Heart left ventricle (tissue), 16 donors: ENCODE measurements around the gene IL1RAPL1. TPM values are rescaled to one million over a fixed set of nuclear protein-coding genes. Genes with fewer than 3 reads are reported as not detected.

Experiments used
- ATAC-seq, 4 donors: fragments of 200-7000 bp; cut with Tn5 transposase; one replicate each; pipeline ENCODE4 v1.9.1; 2020 to 2022; ENCODE audit warnings: moderate library complexity in 4 of 4, mild to moderate bottlenecking in 3 of 4, moderate number of reproducible peaks in 1 of 4
- DNase-seq, 5 donors: peaks; one replicate each; pipeline ENCODE4 v3.0.0-alpha.2; 2020
- H3K27ac ChIP-seq, 12 donors: fragments of 200-600 bp; sonication (generic) in 4 of 12; one replicate each; pipeline versions ENCODE4 v1.5.0 to v1.8.0; 2016 to 2022; ENCODE audit warnings: mild to moderate bottlenecking in 2 of 12
- H3K27me3 ChIP-seq, 9 donors: fragments of 200-600 bp; sonication (generic) in 2 of 9; one replicate each; pipeline versions ENCODE4 v1.5.1 to v1.8.0; 2016 to 2022; ENCODE audit warnings: mild to moderate bottlenecking in 3 of 9
- H3K36me3 ChIP-seq, 9 donors: fragments of 200-600 bp; sonication (generic) in 2 of 9; one replicate each; pipeline versions ENCODE4 v1.5.0 to v1.8.0; 2018 to 2022; ENCODE audit warnings: mild to moderate bottlenecking in 2 of 9
- H3K4me1 ChIP-seq, 12 donors: fragments of 200-600 bp; sonication (generic) in 4 of 12; one replicate each; pipeline versions ENCODE4 v1.5.0 to v1.8.0; 2016 to 2022; ENCODE audit warnings: mild to moderate bottlenecking in 3 of 12
- H3K4me3 ChIP-seq, 12 donors: fragments of 200-600 bp; sonication (generic) in 4 of 12; one replicate each; pipeline versions ENCODE4 v1.5.0 to v1.8.0; 2017 to 2022; ENCODE audit warnings: mild to moderate bottlenecking in 9 of 12, moderate library complexity in 4 of 12
- H3K9me3 ChIP-seq, 12 donors: fragments of 200-600 bp; sonication (generic) in 4 of 12; one replicate each; pipeline versions ENCODE4 v1.5.0 to v1.8.0; 2016 to 2022; ENCODE audit warnings: mild to moderate bottlenecking in 1 of 12
- CTCF ChIP-seq, 12 donors: fragments of 200-600 bp; sonication (generic) in 4 of 12; IDR thresholded peaks; one replicate each; pipeline versions ENCODE4 v1.5.0 to v1.8.0; 2018 to 2022; ENCODE audit warnings: antibody characterized with exemption in 12 of 12, mild to moderate bottlenecking in 5 of 12
- POLR2A ChIP-seq, 2 donors: fragments of 450-650 bp; IDR thresholded peaks; one replicate each; pipeline ENCODE4 v1.6.1; 2017; ENCODE audit warnings: antibody characterized with exemption in 2 of 2, mild to moderate bottlenecking in 2 of 2, moderate library complexity in 2 of 2
- WGBS, 4 donors: extraction: QIAGEN DNeasy Blood & Tissue Kit in 2 of 4; methylation state at CpG; one replicate each; pipeline versions ENCODE4 v1.1.5 to v1.1.7; 2013 to 2018; 5-methylcytosine and 5-hydroxymethylcytosine counted together
- intact Hi-C, 10 donors: fragments of 100-400 bp; cut with DNase I; formaldehyde crosslinking; loops; one replicate each; pipeline versions ENCODE4 v1.11.1 to v1.14.2; 2022
- polyA plus RNA-seq, 2 donors: library from polyadenylated mRNA; stranded (reverse); fragments of 200-250 nt; gene quantifications; one replicate each; pipeline ENCODE4 v1.2.3, GENCODE V29; 2013
- total RNA-seq, 9 donors: library from RNA; depleted of rRNA in 2 of 9; stranded (reverse); fragments of >200 nt in 2 of 9; fragmentation: NEBNext Ultra II Directional in 3 of 9; extraction: Animal tissue kit (Norgen Biotek cat#: 25700) in 3 of 9; gene quantifications; one replicate each; pipeline versions ENCODE4 v1.1.0 to v1.2.4, GENCODE V29; 2016 to 2023
- donor health status: ischemic (EF 13 %, LVEDD 7.1; RV severe dilation, severe dysfunction).
- donor health status: healthy with polysubstance abuse.
- donor health status: DM: no; HTN: yes; CAD: no.
- donor health status: DM: no; HTN: no; CAD: no.
- donor health status: ischemic (EF 25% LVEDD 6.9; RV normal size, moderate dysfunction).
- donor health status: ischemic (EF 25% LVEDD 5.7; RV mildly dilated, moderate dysfunction).
- donor health status: healthy.
- donor health status: DM: yes; HTN: yes; CAD: no.
- donor health status: ischemic (EF 35%, LVEDD 5.7; RV mildly dilated, moderate dysfunction).
- donor health status: nonischemic (EF 11% LVEDD 7.7; RV severe dilation, severe dysfunction).
- donor health status: DM: yes; HTN: yes; CAD: no.
- donor health status: PGD.
- donor health status: ischemic (EF 29% LVEDD 5.4; RV normal size, mild dysfunction).
- donor health status: nonischemic (EF 23%, LVEDD 6.1; RV moderate dilation, normal function).

IL1RAPL1 gene
- total and polyA plus RNA-seq, 11 donors: 0.42 to 4.7 (median 2.3) TPM

GRCh38 chrX:29687687-29688086 is 1100.4 kb downstream of the IL1RAPL1 start:
- Histone ChIP-seq H3K27ac (no peak overlapping the region), H3K36me3 (no peaks in the 10 kb centered on the region), H3K27me3 (no peaks in the 10 kb centered on the region), H3K4me1 (no peaks in the 10 kb centered on the region), H3K4me3 (no peak overlapping the region), H3K9me3 (no peaks in the 10 kb centered on the region)
- ATAC-seq (peak in 1 of 4 donors; percentile 33), DNase-seq (no peak)
- no peak for TF ChIP-seq POLR2A (IDR thresholded peaks at IDR 0.05)
- TF ChIP-seq CTCF (IDR thresholded peaks at IDR 0.05): no peak
- intact Hi-C loops: no loop called here

GRCh38 chrX:29690061-29690460 is 1102.8 kb downstream of the IL1RAPL1 start:
- no peak for ATAC-seq
- WGBS, 4 donors: 71 to 86% (median 76%) methylated on average over 3 of the region's 3 CpGs
- intact Hi-C loops: no loop called here

GRCh38 chrX:29691044-29691443 is 1103.8 kb downstream of the IL1RAPL1 start:
- H3K4me1 ChIP-seq: no peaks in the 10 kb centered on the region
- intact Hi-C loops: no loop called here
- 58 to 92% (median 72%) methylated on average over 3 of the region's 3 CpGs for WGBS, 4 donors
- H3K27ac ChIP-seq: no peak overlapping the region
- TF ChIP-seq POLR2A (IDR thresholded peaks at IDR 0.05) (no peak), CTCF (IDR thresholded peaks at IDR 0.05) (no peak)
- no peak for ATAC-seq
- no peak overlapping the region for H3K4me3 ChIP-seq
- no peaks in the 10 kb centered on the region for H3K27me3 ChIP-seq
- H3K36me3 ChIP-seq: no peaks in the 10 kb centered on the region
- DNase-seq: no peak
- no peaks in the 10 kb centered on the region for H3K9me3 ChIP-seq

More at GRCh38 chrX:29690061-29690460, 1102.8 kb downstream of the IL1RAPL1 start:
- Histone ChIP-seq H3K27ac (no peak overlapping the region), H3K36me3 (no peaks in the 10 kb centered on the region), H3K27me3 (no peaks in the 10 kb centered on the region), H3K9me3 (no peaks in the 10 kb centered on the region), H3K4me3 (no peak overlapping the region), H3K4me1 (no peaks in the 10 kb centered on the region)
- no peak for DNase-seq
- no peak for TF ChIP-seq POLR2A (IDR thresholded peaks at IDR 0.05)
- TF ChIP-seq CTCF (IDR thresholded peaks at IDR 0.05): no peak

GRCh38 chrX:29693912-29694311 is 1106.7 kb downstream of the IL1RAPL1 start:
- WGBS, 4 donors: 51 to 78% (median 66%) methylated on average over 3 of the region's 3 CpGs

More at GRCh38 chrX:29693912-29694311, 1106.7 kb downstream of the IL1RAPL1 start:
- no peaks in the 10 kb centered on the region for H3K4me1 ChIP-seq
- TF ChIP-seq CTCF (IDR thresholded peaks at IDR 0.05) (no peak), POLR2A (IDR thresholded peaks at IDR 0.05) (no peak)
- no peak overlapping the region for H3K4me3 ChIP-seq
- no peaks in the 10 kb centered on the region for H3K9me3 ChIP-seq
- ATAC-seq (no peak), DNase-seq (no peak)
- no peaks in the 10 kb centered on the region for H3K36me3 ChIP-seq
- intact Hi-C loops: no loop called here
- no peak overlapping the region for H3K27ac ChIP-seq
- no peaks in the 10 kb centered on the region for H3K27me3 ChIP-seq
